Fibroblast of the aortic adventitia (primary cell): Measurements from ENCODE around the gene KLHL2. TPM values are rescaled to one million over a fixed set of nuclear protein-coding genes. Genes with fewer than 3 reads are reported as not detected.
"Not testable (repeated sequence)": the region's sequence is repeated elsewhere in the genome, so short reads cannot be mapped to it uniquely, and the experiment has no call there.

Experiments used
- DNase-seq: peaks from one replicate; pipeline ENCODE4 v3.0.0-alpha.2; 2010; ENCODE audit warnings: low read depth
- H3K4me3 ChIP-seq: 2 replicates; pipeline ENCODE4 v1.5.1; 2011; ENCODE audit warnings: low read depth, mild to moderate bottlenecking, control low read depth, low read length, moderate library complexity
- total RNA-seq: library from RNA; depleted of rRNA; stranded (reverse); fragments of >200 nt; gene quantifications from 2 replicates; pipeline ENCODE4 v1.2.3, GENCODE V29; 2012; ENCODE audit warnings: low replicate concordance
- TF ChIP-seq, protein P1 (sequence below): IDR thresholded peaks from 2 replicates; pipeline ENCODE4 v1.5.1; 2011; ENCODE audit warnings: mild to moderate bottlenecking, low read length, control low read depth, inconsistent platforms; ENCODE audit not compliant: insufficient read depth

KLHL2 gene
- total RNA-seq, 1 donor = 14.8 TPM

DNA sequence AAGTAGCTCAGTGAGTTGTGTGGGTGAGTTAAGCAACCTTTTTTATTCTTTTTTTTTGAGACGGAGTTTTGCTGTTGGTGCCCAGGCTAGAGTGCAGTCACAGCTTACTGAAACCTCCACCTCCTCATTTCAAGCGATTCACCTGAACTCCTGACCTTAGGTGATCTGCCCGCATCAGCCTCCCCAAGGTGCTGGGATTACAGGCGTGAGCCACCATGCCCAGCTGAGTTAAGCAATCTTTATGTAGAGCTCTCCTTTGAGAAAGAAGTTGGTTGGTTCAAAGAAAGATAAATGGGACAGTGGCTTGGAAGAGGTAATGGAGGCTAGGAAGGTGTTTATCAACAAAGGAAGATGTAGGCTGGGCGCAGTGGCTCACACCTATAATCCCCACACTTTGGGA, 123.3 kb downstream of the KLHL2 start:
- peak overlapping the region; percentile 29 for H3K4me3 ChIP-seq
- no peak for DNase-seq
- TF ChIP-seq, protein P1, sequence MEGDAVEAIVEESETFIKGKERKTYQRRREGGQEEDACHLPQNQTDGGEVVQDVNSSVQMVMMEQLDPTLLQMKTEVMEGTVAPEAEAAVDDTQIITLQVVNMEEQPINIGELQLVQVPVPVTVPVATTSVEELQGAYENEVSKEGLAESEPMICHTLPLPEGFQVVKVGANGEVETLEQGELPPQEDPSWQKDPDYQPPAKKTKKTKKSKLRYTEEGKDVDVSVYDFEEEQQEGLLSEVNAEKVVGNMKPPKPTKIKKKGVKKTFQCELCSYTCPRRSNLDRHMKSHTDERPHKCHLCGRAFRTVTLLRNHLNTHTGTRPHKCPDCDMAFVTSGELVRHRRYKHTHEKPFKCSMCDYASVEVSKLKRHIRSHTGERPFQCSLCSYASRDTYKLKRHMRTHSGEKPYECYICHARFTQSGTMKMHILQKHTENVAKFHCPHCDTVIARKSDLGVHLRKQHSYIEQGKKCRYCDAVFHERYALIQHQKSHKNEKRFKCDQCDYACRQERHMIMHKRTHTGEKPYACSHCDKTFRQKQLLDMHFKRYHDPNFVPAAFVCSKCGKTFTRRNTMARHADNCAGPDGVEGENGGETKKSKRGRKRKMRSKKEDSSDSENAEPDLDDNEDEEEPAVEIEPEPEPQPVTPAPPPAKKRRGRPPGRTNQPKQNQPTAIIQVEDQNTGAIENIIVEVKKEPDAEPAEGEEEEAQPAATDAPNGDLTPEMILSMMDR = no peak

DNA sequence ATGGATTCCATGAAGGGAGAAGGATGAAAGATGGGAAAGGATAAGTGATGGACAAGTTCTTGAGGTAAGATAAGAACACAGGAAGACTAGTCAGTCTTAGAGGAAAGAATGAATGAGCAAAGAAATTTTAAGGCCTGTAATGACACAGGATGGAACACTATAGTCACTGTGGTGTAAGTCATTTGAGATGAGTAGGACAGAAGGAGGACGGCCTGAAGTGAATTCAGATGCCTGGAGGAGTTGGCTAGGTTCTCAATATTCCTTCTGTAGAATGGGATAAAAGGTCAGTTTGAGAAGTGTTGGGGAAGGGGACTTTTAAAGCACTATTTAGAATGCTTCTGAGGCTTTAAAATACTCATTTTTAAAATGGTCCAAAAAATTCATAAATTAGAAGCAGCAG, 124.0 kb downstream of the KLHL2 start:
- H3K4me3 ChIP-seq = peak overlapping the region; percentile 26
- TF ChIP-seq, protein P1 = no peak
- no peak for DNase-seq

DNA sequence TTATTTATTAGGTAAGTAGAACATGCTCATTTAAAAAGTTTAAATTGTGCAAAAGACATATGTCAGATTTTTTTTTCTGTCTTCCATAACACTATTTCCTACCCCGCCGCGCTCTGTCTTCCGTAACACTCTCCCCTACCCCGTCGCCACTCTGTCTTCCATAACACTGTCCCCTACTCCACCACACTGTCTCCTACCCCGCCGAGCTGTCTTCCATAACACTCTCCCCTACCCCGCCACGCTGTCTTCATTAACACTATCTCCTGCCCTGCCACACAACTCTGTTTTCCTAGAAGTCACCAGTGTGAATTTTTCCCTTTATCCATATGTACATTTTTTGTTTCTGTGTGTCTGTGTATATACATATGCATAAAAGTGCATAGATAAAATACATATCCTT, 124.5 kb downstream of the KLHL2 start:
- DNase-seq = no peak
- TF ChIP-seq, protein P1 = no peak
- H3K4me3 ChIP-seq = peak overlapping the region; percentile 32

DNA sequence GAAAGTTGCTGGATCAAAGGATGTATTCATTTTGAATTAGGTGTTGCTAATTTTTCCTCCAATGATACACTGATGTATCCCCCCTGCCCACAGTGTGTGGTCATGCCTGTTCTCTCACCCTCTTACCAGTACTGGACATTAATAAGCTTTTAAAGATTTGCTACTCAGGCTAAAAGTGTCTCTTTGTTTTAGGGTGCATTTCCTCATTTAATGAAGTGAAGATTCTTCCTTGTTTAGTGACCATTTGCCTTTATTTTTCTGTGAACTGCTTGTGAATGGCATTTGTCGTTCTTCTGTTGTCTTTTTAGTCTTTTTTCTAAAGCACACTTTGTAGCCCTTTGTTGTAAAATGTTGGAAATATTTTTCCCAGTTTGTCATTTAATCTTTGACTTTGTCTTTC, 125.1 kb downstream of the KLHL2 start:
- DNase-seq = no peak
- TF ChIP-seq, protein P1 = no peak
- peak overlapping the region; percentile 32 for H3K4me3 ChIP-seq

DNA sequence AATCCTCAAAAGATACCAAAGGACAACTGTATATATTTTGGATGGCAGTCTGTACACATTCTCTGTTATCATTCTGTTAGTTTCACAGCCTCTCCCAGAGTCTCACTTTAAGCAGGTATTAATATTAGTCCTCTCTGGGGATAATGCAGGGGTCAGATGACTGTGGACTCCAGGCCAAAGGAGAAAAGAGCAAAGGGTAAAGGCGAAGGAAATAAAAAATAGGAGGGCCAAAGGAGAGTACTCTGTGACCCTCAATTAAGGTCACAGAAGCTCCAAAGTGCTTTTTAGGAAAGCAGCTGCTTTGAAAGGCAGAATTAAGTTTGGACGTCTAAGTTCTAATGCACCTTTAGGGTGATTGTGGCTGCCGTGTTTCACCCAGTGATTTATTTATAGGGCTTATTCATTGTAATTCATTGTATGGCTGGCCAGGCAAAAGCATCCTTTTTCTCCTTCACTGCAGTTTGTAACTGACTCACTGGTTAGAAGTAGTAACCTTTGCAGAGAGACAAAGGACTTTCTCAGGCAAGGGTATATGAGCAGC, 127.9 kb downstream of the KLHL2 start:
- no peak for DNase-seq
- TF ChIP-seq, protein P1 = no peak
- H3K4me3 ChIP-seq = no peak overlapping the region

DNA sequence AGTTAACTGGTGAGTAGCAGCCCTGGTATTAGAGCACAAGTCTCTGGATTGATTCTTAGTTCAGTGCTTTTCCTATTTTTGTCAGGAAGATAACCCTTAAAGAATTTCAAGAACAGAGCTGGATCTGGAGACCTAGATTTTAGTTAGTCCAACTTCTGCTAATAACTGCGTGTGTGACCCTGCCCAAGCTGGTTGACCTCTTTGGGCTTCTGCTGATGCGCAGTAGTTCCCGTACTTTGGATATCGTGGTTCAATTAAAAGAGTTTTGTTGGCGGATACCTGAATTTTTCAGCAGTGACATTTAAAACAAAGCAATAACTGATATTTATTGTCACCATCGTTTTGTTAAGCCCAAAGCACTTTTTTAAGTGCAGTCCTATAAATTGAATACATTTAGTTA, 129.4 kb downstream of the KLHL2 start:
- TF ChIP-seq, protein P1 = no peak
- H3K4me3 ChIP-seq = no peak overlapping the region
- DNase-seq = no peak

DNA sequence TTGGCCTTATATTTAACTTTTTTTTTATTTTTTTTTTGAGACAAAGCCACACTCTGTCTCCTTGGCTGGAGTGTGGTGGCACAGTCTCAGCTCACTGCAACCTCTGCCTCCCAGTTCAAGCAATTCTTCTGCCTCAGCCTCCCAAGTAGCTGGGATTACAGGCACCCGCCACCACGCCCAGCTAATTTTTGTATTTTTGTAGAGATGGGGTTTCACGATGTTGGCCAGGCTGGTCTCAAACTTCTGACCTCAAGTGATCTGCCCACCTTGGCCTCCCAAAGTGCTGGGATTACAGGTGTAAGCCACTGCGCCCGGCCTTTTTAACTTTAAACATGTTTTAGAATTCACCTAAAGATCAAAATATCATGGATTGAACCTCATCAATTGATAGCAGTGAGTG, 135.0 kb downstream of the KLHL2 start:
- H3K4me3 ChIP-seq, DNase-seq: not testable (repeated sequence)
